Measurements from ENCODE around the gene KIAA0232. TPM values are rescaled to one million over a fixed set of nuclear protein-coding genes. Genes with fewer than 3 reads are reported as not detected.

KIAA0232 gene
- polyA plus RNA-seq, 1 experiment: 25.0 TPM

- Histone ChIP-seq H3K4me3 (ENCODE audit: low read depth, low read length) (no peak overlapping the region), H3K27ac (ENCODE audit: low read depth, low read length) (no peak overlapping the region), H3K27me3 (ENCODE audit: control insufficient read depth, insufficient read depth, low read length) (peaks cover 21% of the 10 kb centered on the region), H3K9me3 (ENCODE audit: control insufficient read depth, insufficient read depth, low read length) (no peaks in the 10 kb centered on the region; the same call in 1 of the 2 replicates)
- ChIA-PET POLR2A (interaction anchor here (0.6 to 1.2 kb wide), 2 partner anchors 8 to 68 kb away, joined by 4 to 7 read pairs; no protein-coding TSS in a partner anchor), CTCF (interaction anchor here (1.4 kb wide), 1 partner anchor 51 kb away, joined by 4 read pairs; no protein-coding TSS in a partner anchor)
- no peak for TF ChIP-seq CTCF (IDR thresholded peaks at IDR 0.05; ENCODE audit: low read depth, low read length)
- no peak for DNase-seq (ENCODE audit: low read depth, low spot score)
These were observed 11.3 kb upstream of the KIAA0232 start for GRCh38 chr4:6771229-6771671.

GRCh38 chr4:6772223-6772928, 10.2 kb upstream of the KIAA0232 start:
- Histone ChIP-seq H3K4me3 (ENCODE audit: low read depth, low read length) (no peak overlapping the region), H3K27me3 (ENCODE audit: control insufficient read depth, insufficient read depth, low read length) (peaks cover 19% of the 10 kb centered on the region), H3K27ac (ENCODE audit: low read depth, low read length) (no peak overlapping the region), H3K9me3 (ENCODE audit: control insufficient read depth, insufficient read depth, low read length) (no peaks in the 10 kb centered on the region; the same call in 1 of the 2 replicates)
- CTCF ChIA-PET: no interaction called here
- POLR2A ChIA-PET: no interaction called here
- no peak for TF ChIP-seq CTCF (IDR thresholded peaks at IDR 0.05; ENCODE audit: low read depth, low read length)
- no peak for DNase-seq (ENCODE audit: low read depth, low spot score)

GRCh38 chr4:6773106-6773505, 9.4 kb upstream of the KIAA0232 start:
- CTCF ChIA-PET: no interaction called here

GRCh38 chr4:6773616-6774540, 8.6 kb upstream of the KIAA0232 start:
- CTCF ChIA-PET: no interaction called here
- no peak overlapping the region for H3K4me3 ChIP-seq (ENCODE audit: low read depth, low read length)

More at GRCh38 chr4:6773106-6773505, 9.4 kb upstream of the KIAA0232 start:
- peaks cover 19% of the 10 kb centered on the region for H3K27me3 ChIP-seq (ENCODE audit: control insufficient read depth, insufficient read depth, low read length)
- no peak overlapping the region for H3K4me3 ChIP-seq (ENCODE audit: low read depth, low read length)
- TF ChIP-seq CTCF (IDR thresholded peaks at IDR 0.05; ENCODE audit: low read depth, low read length): no peak
- no peaks in the 10 kb centered on the region for H3K9me3 ChIP-seq (ENCODE audit: control insufficient read depth, insufficient read depth, low read length)
- H3K27ac ChIP-seq (ENCODE audit: low read depth, low read length): no peak overlapping the region
- no peak for DNase-seq (ENCODE audit: low read depth, low spot score)
- POLR2A ChIA-PET: no interaction called here

More at GRCh38 chr4:6773616-6774540, 8.6 kb upstream of the KIAA0232 start:
- TF ChIP-seq CTCF (IDR thresholded peaks at IDR 0.05; ENCODE audit: low read depth, low read length): no peak
- no peaks in the 10 kb centered on the region for H3K9me3 ChIP-seq (ENCODE audit: control insufficient read depth, insufficient read depth, low read length)
- peaks cover 19% of the 10 kb centered on the region for H3K27me3 ChIP-seq (ENCODE audit: control insufficient read depth, insufficient read depth, low read length)
- POLR2A ChIA-PET: no interaction called here
- no peak overlapping the region for H3K27ac ChIP-seq (ENCODE audit: low read depth, low read length)
- no peak for DNase-seq (ENCODE audit: low read depth, low spot score)
